HepG2 (cell line): ENCODE results near the gene TRIM15. TPM values are rescaled to one million over a fixed set of nuclear protein-coding genes. Genes with fewer than 3 reads are reported as not detected.

ENCODE experiments used
- ATAC-seq: fragments of 200-7000 bp; cut with Tn5 transposase; 3 replicates; pipeline ENCODE4 v1.9.1; 2020; ENCODE audit warnings: mild to moderate bottlenecking, moderate library complexity
- BruUV-seq: library from RNA; stranded (reverse); fragments of 400-500 nt; replicated peaks from 2 replicates; lab custom pipeline; 2021; lab: Mats Ljungman, UMichigan
- CTCF ChIA-PET: fragments of 300-600 bp; formaldehyde crosslinking; extraction: SDS; loops from one replicate; lab custom pipeline; 2021; ENCODE audit warnings: low total read pairs, inconsistent platforms, low intra/inter-chr PET ratio; lab: Yijun Ruan, JAX
- POLR2A ChIA-PET: fragments of 350-600 bp; sonication (Branson Sonifier 250); formaldehyde crosslinking; loops from one replicate; lab custom pipeline; 2020; ENCODE audit warnings: antibody characterized with exemption, inconsistent platforms; lab: Yijun Ruan, JAX
- DNase-seq: peaks from one replicate; pipeline ENCODE4 v3.0.0-alpha.2; 2015; ENCODE audit warnings: low spot score
- FAIRE-seq: peaks from 3 replicates; lab custom pipeline; 2011; peaks lifted over from hg19 to GRCh38; lab: Jason Lieb, UNC
- H2AFZ ChIP-seq: one replicate; pipeline ENCODE4 v1.6.1; 2011; ENCODE audit warnings: low read length, inconsistent platforms
- H3K27ac ChIP-seq: fragments of 300-600 bp; 3 replicates; pipeline ENCODE4 v1.8.0; 2011; ENCODE audit warnings: mixed run types, mild to moderate bottlenecking, mixed read lengths, low read length, inconsistent platforms; ENCODE audit not compliant: insufficient read depth; ENCODE audit errors: extremely low read length
- H3K27me3 ChIP-seq, 2 experiments: fragments of 200-600 bp in 1 of 2; 2 replicates in 1 of 2; 3 replicates in 1 of 2; pipeline versions ENCODE4 v1.6.0 to v1.8.0; 2011; ENCODE audit warnings: low read length in 2 of 2, mild to moderate bottlenecking in 2 of 2, moderate library complexity in 2 of 2, inconsistent platforms in 1 of 2; ENCODE audit not compliant: insufficient read depth in 2 of 2, control insufficient read depth in 1 of 2
- H3K36me3 ChIP-seq, 2 experiments: fragments of 200-600 bp in 1 of 2; replicated peaks in 1 of 2; 2 replicates in 1 of 2; 3 replicates in 1 of 2; pipeline versions ENCODE4 v1.5.1 to v1.8.0; 2011; ENCODE audit warnings: low read length in 2 of 2, inconsistent platforms in 1 of 2; ENCODE audit not compliant: insufficient read depth in 2 of 2, control insufficient read depth in 1 of 2
- H3K4me1 ChIP-seq: 2 replicates; pipeline ENCODE4 v1.5.1; 2012; ENCODE audit warnings: low read length, inconsistent platforms; ENCODE audit not compliant: insufficient read depth
- H3K4me2 ChIP-seq: 2 replicates; pipeline ENCODE4 v1.6.0; 2011; ENCODE audit warnings: low read depth, low read length, inconsistent platforms
- H3K4me3 ChIP-seq, 3 experiments: fragments of 200-600 bp in 1 of 3; sonication (generic), shearing (Covaris generic) in 1 of 3; replicated peaks in 1 of 3; 2 replicates each; pipeline ENCODE4 v1.5.1; 2011 to 2016; ENCODE audit warnings: low read length in 3 of 3, inconsistent platforms in 2 of 3, low read depth in 2 of 3, mild to moderate bottlenecking in 2 of 3, control low read depth in 1 of 3, mixed read lengths in 1 of 3; ENCODE audit not compliant: insufficient read depth in 1 of 3
- H3K79me2 ChIP-seq: one replicate; pipeline ENCODE4 v1.6.1; 2011; ENCODE audit warnings: low read length, inconsistent platforms; ENCODE audit not compliant: insufficient read depth
- H3K9ac ChIP-seq: 2 replicates; pipeline ENCODE4 v1.6.0; 2011; ENCODE audit warnings: mild to moderate bottlenecking, low read depth, low read length, inconsistent platforms; ENCODE audit not compliant: insufficient read depth
- H3K9me3 ChIP-seq: 2 replicates; pipeline ENCODE4 v1.5.1; 2012; ENCODE audit warnings: mild to moderate bottlenecking, low read length
- H4K20me1 ChIP-seq: 2 replicates; pipeline ENCODE4 v1.6.0; 2011; ENCODE audit warnings: inconsistent platforms, mild to moderate bottlenecking, low read length, moderate library complexity; ENCODE audit not compliant: insufficient read depth
- RELA ChIP-seq: sonication (generic); formaldehyde crosslinking; IDR thresholded peaks from 2 replicates; pipeline ENCODE4 v1.4.0; 2020; ENCODE audit warnings: missing genetic modification reagents
- ZFX ChIP-seq: sonication (generic); formaldehyde crosslinking; IDR thresholded peaks from 2 replicates; pipeline ENCODE4 v1.4.0; 2020; ENCODE audit warnings: mild to moderate bottlenecking, low read depth, missing genetic modification reagents, moderate library complexity
- ZNF230 ChIP-seq: sonication (generic); formaldehyde crosslinking; IDR thresholded peaks from 2 replicates; pipeline ENCODE4 v1.4.0; 2020; ENCODE audit warnings: mild to moderate bottlenecking, missing genetic modification reagents
- WGBS: methylation state at CpG from one replicate; pipeline ENCODE4 v1.1.6; 2017; ENCODE audit warnings: low lambda C conversion rate; 5-methylcytosine and 5-hydroxymethylcytosine counted together
- in situ Hi-C: cut with HindIII; loops from 2 replicates; pipeline ENCODE4 v1.10.0; 2017; ENCODE audit warnings: low pct_unique_long_range_greater_than_20kb; ENCODE audit not compliant: extremely low pct_ligation_motif_present
- intact Hi-C: fragments of 100-400 bp; cut with micrococcal nuclease; formaldehyde crosslinking; loops from one replicate; pipeline ENCODE4 v1.10.0; 2022; ENCODE audit not compliant: unreplicated experiment
- polyA plus RNA-seq, 8 experiments: library from polyadenylated mRNA; depleted of rRNA in 3 of 8; stranded (reverse) in 7 of 8; unstranded in 1 of 8; fragments of >200 nt; fragmentation: Illumina TruSeq in 4 of 8; extraction: Trizol in 4 of 8; gene quantifications; 2 replicates each; pipeline versions ENCODE4 v1.2.1 to v1.2.3, GENCODE V29; 2011 to 2016; ENCODE audit warnings: low read depth in 4 of 8, missing spikeins in 1 of 8, mixed read lengths in 1 of 8; ENCODE audit not compliant: insufficient read depth in 1 of 8
- total RNA-seq, 5 experiments: library from RNA; depleted of rRNA; stranded (reverse); fragments of >200 nt; fragmentation: Illumina TruSeq; extraction: Trizol; gene quantifications; 2 replicates each; pipeline ENCODE4 v1.2.3, GENCODE V29; 2016; ENCODE audit warnings: low read depth in 1 of 5
- TF ChIP-seq, protein P1 (sequence below): sonication (generic); formaldehyde crosslinking; IDR thresholded peaks from 2 replicates; pipeline ENCODE4 v1.4.0; 2020; ENCODE audit warnings: mild to moderate bottlenecking, missing genetic modification reagents
- TF ChIP-seq, protein P2 (sequence below): sonication (generic); formaldehyde crosslinking; IDR thresholded peaks from 2 replicates; pipeline ENCODE4 v1.8.0; 2023; ENCODE audit warnings: mild to moderate bottlenecking, missing genetic modification reagents
- TF ChIP-seq, protein P3 (sequence below): sonication (generic); formaldehyde crosslinking; IDR thresholded peaks from 2 replicates; pipeline ENCODE4 v1.4.0; 2020; ENCODE audit warnings: mild to moderate bottlenecking, missing genetic modification reagents

Gene TRIM15
- total and polyA plus RNA-seq, 2 of the 13 experiments (the other 11 are each of a cell fraction or from before 2014, with no cell fraction given) = 35.1 to 38.2 TPM

DNA sequence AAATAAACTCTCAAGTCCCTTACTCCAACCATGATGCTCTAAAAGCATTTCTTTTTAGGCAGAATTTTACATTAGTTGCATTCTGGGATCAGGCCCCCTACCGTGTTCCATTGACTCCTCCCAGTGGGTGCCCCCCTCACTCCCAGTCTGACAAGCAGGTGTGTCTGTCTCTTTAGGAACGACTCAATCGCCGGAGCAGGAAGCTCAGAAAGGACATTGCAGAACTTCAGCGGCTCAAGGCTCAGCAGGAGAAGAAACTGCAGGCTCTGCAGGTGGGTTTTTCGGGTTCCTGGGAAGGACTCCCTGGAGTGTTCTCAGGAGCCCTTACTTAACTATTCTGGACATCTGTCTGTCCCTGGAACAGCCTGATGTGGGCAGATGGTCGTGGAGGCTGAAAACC is 17.5 kb upstream of the TRIM15 start (continued):
- TF ChIP-seq, protein P1, sequence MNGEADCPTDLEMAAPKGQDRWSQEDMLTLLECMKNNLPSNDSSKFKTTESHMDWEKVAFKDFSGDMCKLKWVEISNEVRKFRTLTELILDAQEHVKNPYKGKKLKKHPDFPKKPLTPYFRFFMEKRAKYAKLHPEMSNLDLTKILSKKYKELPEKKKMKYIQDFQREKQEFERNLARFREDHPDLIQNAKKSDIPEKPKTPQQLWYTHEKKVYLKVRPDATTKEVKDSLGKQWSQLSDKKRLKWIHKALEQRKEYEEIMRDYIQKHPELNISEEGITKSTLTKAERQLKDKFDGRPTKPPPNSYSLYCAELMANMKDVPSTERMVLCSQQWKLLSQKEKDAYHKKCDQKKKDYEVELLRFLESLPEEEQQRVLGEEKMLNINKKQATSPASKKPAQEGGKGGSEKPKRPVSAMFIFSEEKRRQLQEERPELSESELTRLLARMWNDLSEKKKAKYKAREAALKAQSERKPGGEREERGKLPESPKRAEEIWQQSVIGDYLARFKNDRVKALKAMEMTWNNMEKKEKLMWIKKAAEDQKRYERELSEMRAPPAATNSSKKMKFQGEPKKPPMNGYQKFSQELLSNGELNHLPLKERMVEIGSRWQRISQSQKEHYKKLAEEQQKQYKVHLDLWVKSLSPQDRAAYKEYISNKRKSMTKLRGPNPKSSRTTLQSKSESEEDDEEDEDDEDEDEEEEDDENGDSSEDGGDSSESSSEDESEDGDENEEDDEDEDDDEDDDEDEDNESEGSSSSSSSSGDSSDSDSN (CRISPR knock-in tag) = no peak
- TF ChIP-seq, protein P2, sequence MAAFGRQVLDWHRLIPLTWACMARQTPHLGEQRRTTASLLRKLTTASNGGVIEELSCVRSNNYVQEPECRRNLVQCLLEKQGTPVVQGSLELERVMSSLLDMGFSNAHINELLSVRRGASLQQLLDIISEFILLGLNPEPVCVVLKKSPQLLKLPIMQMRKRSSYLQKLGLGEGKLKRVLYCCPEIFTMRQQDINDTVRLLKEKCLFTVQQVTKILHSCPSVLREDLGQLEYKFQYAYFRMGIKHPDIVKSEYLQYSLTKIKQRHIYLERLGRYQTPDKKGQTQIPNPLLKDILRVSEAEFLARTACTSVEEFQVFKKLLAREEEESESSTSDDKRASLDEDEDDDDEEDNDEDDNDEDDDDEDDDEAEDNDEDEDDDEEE (CRISPR knock-in tag) = no peak
- TF ChIP-seq, all 625 proteins: peak for 0

DNA sequence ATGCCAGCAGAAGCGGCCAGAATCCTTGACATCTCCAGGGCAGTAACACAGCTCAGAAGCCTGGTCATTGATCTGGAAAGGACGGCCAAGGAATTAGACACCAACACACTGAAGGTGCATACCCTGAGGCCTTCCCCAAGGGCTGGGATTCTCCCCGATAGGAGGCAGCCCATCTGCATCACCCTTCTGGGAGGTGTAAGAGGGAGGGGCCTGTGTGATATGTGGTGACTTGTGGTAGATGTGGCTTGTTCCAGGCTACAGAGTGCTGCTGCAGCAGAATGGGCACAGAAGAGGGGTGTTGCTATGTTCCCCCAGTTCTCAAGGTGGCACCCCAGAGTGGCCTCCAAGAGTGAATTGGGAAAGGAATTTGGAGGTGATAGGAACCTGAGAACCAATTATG is 16.2 kb upstream of the TRIM15 start:
- FAIRE-seq = no peak
- no peak overlapping the region for H3K9ac ChIP-seq
- ATAC-seq = peak; percentile 30
- no peaks in the 10 kb centered on the region for H3K79me2 ChIP-seq
- POLR2A ChIA-PET = interaction anchor here (1.1 kb wide), 1 partner anchor 13 kb away, joined by 4 read pairs; no protein-coding TSS in a partner anchor
- H4K20me1 ChIP-seq = no peaks in the 10 kb centered on the region
- no peak overlapping the region for H3K27ac ChIP-seq
- H3K4me2 ChIP-seq = no peak overlapping the region
- H3K4me1 ChIP-seq = peaks cover 44% of the 10 kb centered on the region
- CTCF ChIA-PET = no interaction called here
- WGBS = 65% methylated on average over 3 of the region's 3 CpGs
- H2AFZ ChIP-seq = no peak overlapping the region
- in situ Hi-C loops = no loop called here
- H3K4me3 ChIP-seq = no peak overlapping the region
- no peak for DNase-seq
- no peaks in the 10 kb centered on the region for H3K9me3 ChIP-seq
- TF ChIP-seq, protein P3, sequence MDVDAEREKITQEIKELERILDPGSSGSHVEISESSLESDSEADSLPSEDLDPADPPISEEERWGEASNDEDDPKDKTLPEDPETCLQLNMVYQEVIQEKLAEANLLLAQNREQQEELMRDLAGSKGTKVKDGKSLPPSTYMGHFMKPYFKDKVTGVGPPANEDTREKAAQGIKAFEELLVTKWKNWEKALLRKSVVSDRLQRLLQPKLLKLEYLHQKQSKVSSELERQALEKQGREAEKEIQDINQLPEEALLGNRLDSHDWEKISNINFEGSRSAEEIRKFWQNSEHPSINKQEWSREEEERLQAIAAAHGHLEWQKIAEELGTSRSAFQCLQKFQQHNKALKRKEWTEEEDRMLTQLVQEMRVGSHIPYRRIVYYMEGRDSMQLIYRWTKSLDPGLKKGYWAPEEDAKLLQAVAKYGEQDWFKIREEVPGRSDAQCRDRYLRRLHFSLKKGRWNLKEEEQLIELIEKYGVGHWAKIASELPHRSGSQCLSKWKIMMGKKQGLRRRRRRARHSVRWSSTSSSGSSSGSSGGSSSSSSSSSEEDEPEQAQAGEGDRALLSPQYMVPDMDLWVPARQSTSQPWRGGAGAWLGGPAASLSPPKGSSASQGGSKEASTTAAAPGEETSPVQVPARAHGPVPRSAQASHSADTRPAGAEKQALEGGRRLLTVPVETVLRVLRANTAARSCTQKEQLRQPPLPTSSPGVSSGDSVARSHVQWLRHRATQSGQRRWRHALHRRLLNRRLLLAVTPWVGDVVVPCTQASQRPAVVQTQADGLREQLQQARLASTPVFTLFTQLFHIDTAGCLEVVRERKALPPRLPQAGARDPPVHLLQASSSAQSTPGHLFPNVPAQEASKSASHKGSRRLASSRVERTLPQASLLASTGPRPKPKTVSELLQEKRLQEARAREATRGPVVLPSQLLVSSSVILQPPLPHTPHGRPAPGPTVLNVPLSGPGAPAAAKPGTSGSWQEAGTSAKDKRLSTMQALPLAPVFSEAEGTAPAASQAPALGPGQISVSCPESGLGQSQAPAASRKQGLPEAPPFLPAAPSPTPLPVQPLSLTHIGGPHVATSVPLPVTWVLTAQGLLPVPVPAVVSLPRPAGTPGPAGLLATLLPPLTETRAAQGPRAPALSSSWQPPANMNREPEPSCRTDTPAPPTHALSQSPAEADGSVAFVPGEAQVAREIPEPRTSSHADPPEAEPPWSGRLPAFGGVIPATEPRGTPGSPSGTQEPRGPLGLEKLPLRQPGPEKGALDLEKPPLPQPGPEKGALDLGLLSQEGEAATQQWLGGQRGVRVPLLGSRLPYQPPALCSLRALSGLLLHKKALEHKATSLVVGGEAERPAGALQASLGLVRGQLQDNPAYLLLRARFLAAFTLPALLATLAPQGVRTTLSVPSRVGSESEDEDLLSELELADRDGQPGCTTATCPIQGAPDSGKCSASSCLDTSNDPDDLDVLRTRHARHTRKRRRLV (CRISPR knock-in tag) = no peak
- no peak for TF ChIP-seq ZNF230
- TF ChIP-seq RELA (CRISPR knock-in tag) = no peak
- 0 out of 2 replicates have a peak, but pooled peaks have one; percentile 16 for TF ChIP-seq ZFX (CRISPR knock-in tag)
- intact Hi-C loops = no loop called here
- BruUV-seq = no TSS peak
- H3K27me3 ChIP-seq = no peaks in the 10 kb centered on the region; a peak in 1 of 5 replicates
- no peaks in the 10 kb centered on the region for H3K36me3 ChIP-seq
